Stimulated activated CD4-positive, alpha-beta T cell treated with anti-CD3 and anti-CD28 coated beads, TNF-alpha, amount 100 ng/mL, for 4 hours (primary cell): ENCODE data around the gene SRSF7.
"Not testable (repeated sequence)": the region's sequence is repeated elsewhere in the genome, so short reads cannot be mapped to it uniquely, and the experiment has no call there.

ENCODE experiments used
- DNase-seq, 3 experiments: peaks; one replicate each; pipeline ENCODE4 v3.0.0-alpha.2; 2020; ENCODE audit warnings: low read depth in 3 of 3

SRSF7 gene

GRCh38 chr2:38754049-38754448, 2.9 kb upstream of the SRSF7 start:
- no peak for DNase-seq

GRCh38 chr2:38751596-38752410, 642 bp upstream of the SRSF7 start:
- peak in 1 of 3 experiments; percentile 16 for DNase-seq

GRCh38 chr2:38750011-38750890, 910 bp downstream of the SRSF7 start:
- peak; percentile 27 to 35 (median 28) for DNase-seq

GRCh38 chr2:38748943-38749804, 2.0 kb downstream of the SRSF7 start:
- DNase-seq = no peak

- DNase-seq = no peak
These were observed 2.8 kb downstream of the SRSF7 start for GRCh38 chr2:38748391-38748790.

- DNase-seq = no peak
These were observed 3.3 kb downstream of the SRSF7 start for GRCh38 chr2:38747819-38748218.

GRCh38 chr2:38747007-38747424, 4.1 kb downstream of the SRSF7 start:
- DNase-seq = no peak

GRCh38 chr2:38745267-38745666, 5.9 kb downstream of the SRSF7 start:
- no peak for DNase-seq

GRCh38 chr2:38744399-38744780, 6.8 kb downstream of the SRSF7 start:
- DNase-seq = no peak

- no peak for DNase-seq
These were observed 7.3 kb downstream of the SRSF7 start for GRCh38 chr2:38743672-38744398.

- DNase-seq = no peak
These were observed 8.2 kb downstream of the SRSF7 start for GRCh38 chr2:38742797-38743559.

GRCh38 chr2:38740851-38741731, 10.1 kb downstream of the SRSF7 start:
- DNase-seq = no peak

GRCh38 chr2:38739524-38739923, 11.6 kb downstream of the SRSF7 start:
- DNase-seq = no peak

GRCh38 chr2:38737925-38738324, 13.2 kb downstream of the SRSF7 start:
- no peak for DNase-seq

- DNase-seq = not testable (repeated sequence)
These were observed 14.0 kb downstream of the SRSF7 start for GRCh38 chr2:38737000-38737698.

- no peak for DNase-seq
These were observed 15.2 kb downstream of the SRSF7 start for GRCh38 chr2:38735999-38736320.

GRCh38 chr2:38734299-38735058, 16.7 kb downstream of the SRSF7 start:
- DNase-seq = no peak

GRCh38 chr2:38733300-38733971, 17.7 kb downstream of the SRSF7 start:
- no peak for DNase-seq
